Renal cortex interstitium (tissue), 15 donors: ENCODE results near the gene C19orf73. TPM values are rescaled to one million over a fixed set of nuclear protein-coding genes. Genes with fewer than 3 reads are reported as not detected.

Experiments
- DNase-seq, 11 donors: peaks; one replicate each; pipeline ENCODE4 v3.0.0-alpha.2; 2013; ENCODE audit warnings: low read depth in 9 of 11, low spot score in 4 of 11; ENCODE audit errors: extremely low read depth in 1 of 11
- long read RNA-seq, 16 experiments: transcript quantifications; one replicate each; lab custom pipeline, GENCODE V29; 2026
- polyA plus RNA-seq, 3 donors: library from polyadenylated mRNA; unstranded; fragments of 120-200 nt; gene quantifications; one replicate each; pipeline ENCODE4 v1.2.1, GENCODE V29; 2013; ENCODE audit not compliant: insufficient read length in 3 of 3

The C19orf73 gene, protein sequence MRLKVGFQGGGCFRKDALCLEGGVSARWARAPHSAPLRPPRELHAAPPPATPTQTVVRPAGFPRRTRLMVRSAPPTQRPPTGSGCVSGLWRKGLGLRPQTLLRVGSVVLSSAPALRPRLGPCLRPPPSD
- under 1 TPM; 0.62 to 0.99 (median 0.97) TPM for polyA plus RNA-seq
- long read RNA-seq, donor 1, partial matches to known transcripts: 0 of 2 reads
- long read RNA-seq, donor 1, other reads (novel, unspliced or antisense): 0 of 2 reads
- long read RNA-seq, donor 2: 0 reads
- long read RNA-seq, donor 3, partial matches to known transcripts: 0 of 4 reads
- long read RNA-seq, donor 3, other reads (novel, unspliced or antisense): 0 of 4 reads
- long read RNA-seq, donor 4, partial matches to known transcripts: 0 of 4 reads
- long read RNA-seq, donor 4, other reads (novel, unspliced or antisense): 0 of 4 reads
- long read RNA-seq, donor 5, partial matches to known transcripts: 0 of 4 reads
- long read RNA-seq, donor 5, other reads (novel, unspliced or antisense): 0 of 4 reads
- long read RNA-seq, donor 6, partial matches to known transcripts: 0 of 3 reads
- long read RNA-seq, donor 6, other reads (novel, unspliced or antisense): 0 of 3 reads
- long read RNA-seq, donor 7, transcript C19orf73-201 (1 exons, 744 nt): major isoform, 5 of 5 reads
- long read RNA-seq, donor 7, partial matches to known transcripts: 0 of 5 reads
- long read RNA-seq, donor 7, other reads (novel, unspliced or antisense): 0 of 5 reads
- long read RNA-seq, donor 8, transcript C19orf73-201 (1 exons, 744 nt): major isoform, 5 of 5 reads
- long read RNA-seq, donor 8, partial matches to known transcripts: 0 of 5 reads
- long read RNA-seq, donor 8, other reads (novel, unspliced or antisense): 0 of 5 reads
- long read RNA-seq, donor 9, partial matches to known transcripts: 0 of 2 reads
- long read RNA-seq, donor 9, other reads (novel, unspliced or antisense): 0 of 2 reads
- long read RNA-seq, donor 10, partial matches to known transcripts: 0 of 3 reads
- long read RNA-seq, donor 10, other reads (novel, unspliced or antisense): 0 of 3 reads
- long read RNA-seq, donor 11: 0 reads
- long read RNA-seq, donor 12, partial matches to known transcripts: 0 of 2 reads
- long read RNA-seq, donor 12, other reads (novel, unspliced or antisense): 0 of 2 reads
- long read RNA-seq, donor 13, partial matches to known transcripts: 6 of 10 reads
- long read RNA-seq, donor 13, other reads (novel, unspliced or antisense): 0 of 10 reads
- long read RNA-seq, donor 14: 0 reads
- long read RNA-seq, donor 15, partial matches to known transcripts: 0 of 2 reads
- long read RNA-seq, donor 15, other reads (novel, unspliced or antisense): 0 of 2 reads
- long read RNA-seq, donor 16, transcript C19orf73-201 (1 exons, 744 nt): major isoform, 10 of 10 reads
- long read RNA-seq, donor 16, partial matches to known transcripts: 0 of 10 reads
- long read RNA-seq, donor 16, other reads (novel, unspliced or antisense): 0 of 10 reads

DNA sequence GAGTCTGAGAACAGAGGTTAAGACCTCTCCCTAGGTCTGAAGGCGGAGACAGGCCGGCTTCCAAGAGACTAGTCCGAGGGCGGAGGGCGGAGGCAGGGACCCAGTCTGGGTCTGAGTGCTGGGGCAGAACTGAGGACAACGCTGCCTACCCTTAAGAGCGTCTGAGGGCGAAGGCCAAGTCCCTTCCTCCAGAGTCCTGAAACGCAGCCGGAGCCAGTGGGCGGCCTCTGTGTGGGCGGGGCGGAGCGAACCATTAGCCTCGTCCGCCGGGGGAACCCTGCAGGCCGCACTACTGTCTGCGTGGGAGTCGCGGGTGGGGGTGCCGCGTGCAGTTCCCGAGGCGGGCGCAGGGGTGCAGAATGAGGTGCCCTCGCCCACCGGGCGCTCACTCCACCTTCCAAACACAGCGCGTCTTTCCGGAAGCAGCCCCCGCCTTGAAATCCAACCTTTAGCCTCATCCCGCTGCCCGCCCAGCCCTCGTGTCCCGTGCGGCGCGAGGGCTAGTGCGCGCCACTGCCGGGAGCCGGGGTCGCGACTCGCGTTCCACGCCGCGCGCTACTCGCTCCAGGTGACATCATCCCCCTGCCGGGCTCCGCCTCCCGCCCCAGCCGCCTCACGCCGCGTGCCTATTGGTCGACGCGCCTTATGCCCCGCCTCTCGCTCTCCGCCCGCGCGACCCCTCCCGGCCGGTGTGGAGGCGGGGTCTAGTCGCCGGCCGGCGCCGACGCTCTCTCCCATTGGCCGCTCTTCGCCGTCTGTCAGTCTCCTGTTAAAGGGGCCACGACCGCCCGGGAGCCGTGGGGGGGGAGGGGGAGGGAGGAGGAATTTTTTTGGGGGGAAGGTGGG lies at the start of gene C19orf73:
C19orf73 (minus strand) TSS at position 579 of the 846 bp plus-strand sequence; CDS start at position 458, 121 bp downstream.
- DNase-seq: peak; percentile 78 to 92 (median 90)

DNA sequence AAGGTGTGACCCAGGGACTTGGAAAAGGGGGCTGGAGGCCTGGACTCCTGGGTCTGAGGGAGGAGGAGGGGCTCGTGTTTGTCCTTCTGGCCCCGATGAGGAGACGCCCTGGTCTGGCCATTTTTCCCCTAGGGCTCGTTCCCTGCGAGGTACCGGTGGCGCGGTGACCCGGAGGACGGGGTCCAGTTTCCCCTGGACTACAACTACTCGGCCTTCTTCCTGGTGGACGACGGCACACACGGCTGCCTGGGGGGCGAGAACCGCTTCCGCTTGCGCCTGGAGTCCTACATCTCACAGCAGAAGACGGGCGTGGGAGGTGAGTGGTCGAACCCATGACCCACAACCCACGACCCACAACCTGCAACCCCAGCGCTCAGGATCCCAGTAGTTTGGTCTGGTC lies 49.5 kb upstream of the C19orf73 start:
- no peak for DNase-seq

DNA sequence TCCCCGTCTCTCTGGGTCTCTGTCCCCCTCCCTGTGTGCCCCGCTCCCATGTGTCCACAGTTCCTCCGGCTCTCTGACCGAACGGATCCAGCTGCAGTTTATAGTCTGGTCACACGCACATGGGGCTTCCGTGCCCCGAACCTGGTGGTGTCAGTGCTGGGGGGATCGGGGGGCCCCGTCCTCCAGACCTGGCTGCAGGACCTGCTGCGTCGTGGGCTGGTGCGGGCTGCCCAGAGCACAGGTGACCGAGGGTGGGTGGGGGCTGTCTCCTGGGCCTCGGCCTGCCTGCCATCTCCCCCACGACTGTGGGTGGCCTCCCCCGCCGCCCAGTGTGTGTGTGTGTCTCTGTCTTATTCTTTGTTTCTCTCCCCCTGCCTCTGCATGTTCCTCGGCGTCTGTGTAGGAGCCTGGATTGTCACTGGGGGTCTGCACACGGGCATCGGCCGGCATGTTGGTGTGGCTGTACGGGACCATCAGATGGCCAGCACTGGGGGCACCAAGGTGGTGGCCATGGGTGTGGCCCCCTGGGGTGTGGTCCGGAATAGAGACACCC lies 49.0 kb upstream of the C19orf73 start:
- DNase-seq: no peak

DNA sequence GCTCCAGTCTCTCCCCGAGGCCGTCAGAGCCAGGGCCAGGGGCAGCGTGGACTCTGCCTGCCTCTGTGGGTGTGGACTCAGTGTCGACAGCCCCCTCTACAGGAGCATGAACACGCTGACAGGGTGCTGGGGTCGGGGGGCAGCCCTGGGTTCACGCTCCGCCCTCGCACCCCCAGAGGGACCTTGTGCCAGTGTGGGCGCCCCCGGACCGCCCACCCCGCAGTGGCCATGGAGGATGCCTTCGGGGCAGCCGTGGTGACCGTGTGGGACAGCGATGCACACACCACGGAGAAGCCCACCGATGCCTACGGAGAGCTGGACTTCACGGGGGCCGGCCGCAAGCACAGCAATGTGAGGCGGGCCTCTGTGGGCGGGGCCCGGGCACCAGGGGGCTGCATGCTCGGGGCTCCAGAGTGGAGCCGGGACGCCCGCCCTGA lies 46.9 kb upstream of the C19orf73 start:
- DNase-seq: no peak

DNA sequence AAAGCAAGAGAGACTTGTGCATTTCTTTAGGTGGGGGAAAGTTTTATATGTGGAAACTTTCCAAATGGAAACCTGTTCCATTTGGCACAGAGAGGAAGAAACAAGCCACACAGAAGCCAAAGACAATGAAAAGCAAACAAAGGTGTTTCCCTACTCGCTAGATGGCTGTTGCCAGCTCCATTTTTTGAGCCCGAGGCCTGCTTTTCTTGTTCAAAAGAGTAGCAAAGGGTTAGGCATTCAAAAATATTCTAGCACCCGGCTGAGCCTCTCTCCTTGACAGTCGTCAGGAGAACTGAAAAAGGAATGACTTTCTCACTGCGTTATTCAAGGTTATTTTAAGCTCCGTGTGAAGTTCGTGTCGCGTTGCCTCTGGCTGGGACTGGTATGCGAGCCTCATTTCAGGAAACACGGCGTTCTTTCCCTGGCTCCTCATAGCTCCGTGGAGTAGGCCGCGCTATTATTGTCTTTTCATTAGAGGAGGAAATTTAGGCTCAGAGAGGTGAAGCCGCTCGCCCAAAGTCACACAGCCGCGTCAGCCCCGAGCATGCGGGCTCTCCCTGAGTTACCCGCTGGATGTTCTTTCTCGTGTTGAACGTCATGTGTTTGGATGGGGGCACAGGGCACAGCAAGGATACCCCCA lies 46.3 kb upstream of the C19orf73 start:
- no peak for DNase-seq

DNA sequence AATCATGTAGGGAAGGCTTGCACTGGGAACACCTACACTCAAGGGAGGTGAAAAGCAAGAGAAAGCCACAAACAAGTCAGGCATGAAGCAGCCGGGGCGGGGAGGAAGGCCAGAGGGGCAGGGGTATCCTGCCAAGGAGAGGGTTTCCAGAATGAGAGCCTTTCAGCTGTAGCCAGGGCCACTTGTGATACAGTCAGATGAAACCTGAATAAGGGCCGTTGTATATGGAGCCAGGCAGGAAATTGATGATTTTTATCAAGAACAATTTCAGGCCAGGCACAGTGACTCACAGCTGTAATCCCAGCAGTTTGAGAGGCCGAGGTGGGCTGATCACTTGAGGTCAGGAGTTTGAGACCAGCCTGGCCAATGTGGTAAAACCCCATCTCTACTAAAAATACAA lies 43.0 kb upstream of the C19orf73 start:
- DNase-seq: no peak

DNA sequence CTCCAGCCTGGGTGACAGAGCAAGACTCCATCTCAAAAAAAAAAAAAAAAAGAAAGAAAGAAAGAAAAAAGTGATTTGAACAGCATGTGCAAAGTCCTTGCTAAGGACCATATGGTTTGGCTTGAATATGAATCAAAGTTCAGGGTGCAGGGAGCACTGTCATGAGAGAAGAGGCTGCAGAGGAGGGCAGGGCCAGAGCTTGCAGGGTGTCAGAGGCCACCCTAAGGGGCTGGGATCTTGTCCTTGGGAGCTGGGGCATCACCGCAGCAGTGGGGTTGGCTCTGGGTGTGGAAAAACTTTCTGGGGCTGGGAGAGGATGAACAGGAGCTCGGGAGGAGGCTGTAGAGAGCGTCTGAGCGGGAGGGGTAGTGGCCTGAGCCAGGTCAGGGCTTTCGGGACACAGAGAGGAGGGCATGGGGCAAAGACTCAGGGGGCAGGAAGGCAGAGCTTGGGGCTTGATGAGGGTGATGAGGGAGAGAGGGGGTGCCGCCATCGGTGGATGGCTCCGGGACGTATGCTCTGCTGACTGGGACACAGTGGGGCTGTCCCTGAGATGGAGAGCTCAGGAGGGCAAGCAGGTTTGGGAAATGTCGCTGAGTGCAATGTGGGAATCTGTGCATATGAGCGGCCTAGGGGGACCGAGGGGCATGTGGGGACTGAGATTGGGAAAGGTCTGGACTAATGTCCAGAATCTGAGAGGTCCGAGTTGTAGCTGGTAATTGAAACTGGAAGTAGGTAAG lies 41.7 kb upstream of the C19orf73 start:
- DNase-seq: no peak

DNA sequence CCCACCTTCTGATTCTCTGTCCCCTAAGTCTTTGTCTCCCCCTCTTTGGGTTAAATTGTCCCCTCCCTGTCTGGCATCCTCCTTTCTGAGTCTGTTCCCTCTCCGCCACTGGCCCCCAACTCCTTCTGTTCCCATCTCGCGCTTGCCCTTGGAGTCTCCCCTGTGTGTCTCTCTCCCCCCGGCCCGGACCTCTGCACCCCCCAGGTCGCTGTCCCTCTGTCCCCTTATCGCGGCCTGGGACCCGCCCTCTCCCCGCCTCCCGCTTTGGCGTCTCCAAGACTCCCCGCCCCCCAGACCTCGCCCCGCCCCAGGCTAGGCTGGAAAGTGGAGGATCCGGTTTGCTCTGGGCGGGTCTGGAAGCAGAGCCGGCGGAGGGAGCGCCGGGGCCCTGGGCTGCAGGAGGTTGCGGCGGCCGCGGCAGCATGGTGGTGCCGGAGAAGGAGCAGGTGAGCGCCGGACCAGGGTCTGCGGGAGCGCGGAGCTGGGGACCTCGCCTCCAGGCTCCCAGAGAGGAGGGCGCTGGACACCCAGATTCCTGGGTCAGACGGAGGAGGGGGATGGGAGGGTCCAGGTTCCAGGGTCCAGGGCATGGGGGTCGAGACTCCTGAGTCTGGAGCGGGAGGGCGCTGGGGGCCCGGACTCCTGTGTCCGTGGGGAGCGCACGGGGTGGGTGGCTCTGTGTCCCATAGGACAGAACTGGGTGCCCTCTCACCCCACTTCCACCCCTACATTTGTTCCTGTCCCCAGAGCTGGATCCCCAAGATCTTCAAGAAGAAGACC lies 38.7 kb upstream of the C19orf73 start, which contains the start of gene TRPM4:
TRPM4 (plus strand) TSS at position 348 of the 780 bp plus-strand sequence; CDS start at position 423, 75 bp downstream.
- peak in 8 of 11 donors; percentile 86 to 94 (median 88) for DNase-seq

DNA sequence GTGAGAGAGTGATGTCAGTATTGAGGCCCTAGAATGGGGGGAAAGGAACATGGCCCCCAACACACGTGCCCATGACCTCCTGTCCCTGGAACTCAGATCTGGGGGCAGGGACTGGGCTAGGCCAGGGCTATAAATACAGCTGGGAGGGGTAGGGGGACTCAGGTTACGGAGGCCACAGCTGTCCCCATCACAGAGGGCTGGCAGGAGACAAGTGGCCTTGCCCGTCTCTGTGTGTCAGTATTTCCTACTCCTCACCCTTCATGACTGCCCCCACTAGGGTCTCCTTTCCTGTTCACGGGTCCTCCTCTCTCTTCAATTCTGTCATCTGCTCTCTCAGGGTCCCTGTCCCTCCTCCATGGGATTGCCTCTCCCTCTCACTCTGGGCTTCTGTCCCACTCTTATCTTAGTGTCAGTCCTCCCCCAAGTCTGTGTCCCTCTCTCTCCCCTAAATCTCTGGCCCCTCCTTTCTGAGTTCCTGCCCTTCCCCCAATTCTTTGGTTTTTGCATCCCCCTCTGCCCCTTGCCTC lies 36.9 kb upstream of the C19orf73 start:
- DNase-seq: no peak

DNA sequence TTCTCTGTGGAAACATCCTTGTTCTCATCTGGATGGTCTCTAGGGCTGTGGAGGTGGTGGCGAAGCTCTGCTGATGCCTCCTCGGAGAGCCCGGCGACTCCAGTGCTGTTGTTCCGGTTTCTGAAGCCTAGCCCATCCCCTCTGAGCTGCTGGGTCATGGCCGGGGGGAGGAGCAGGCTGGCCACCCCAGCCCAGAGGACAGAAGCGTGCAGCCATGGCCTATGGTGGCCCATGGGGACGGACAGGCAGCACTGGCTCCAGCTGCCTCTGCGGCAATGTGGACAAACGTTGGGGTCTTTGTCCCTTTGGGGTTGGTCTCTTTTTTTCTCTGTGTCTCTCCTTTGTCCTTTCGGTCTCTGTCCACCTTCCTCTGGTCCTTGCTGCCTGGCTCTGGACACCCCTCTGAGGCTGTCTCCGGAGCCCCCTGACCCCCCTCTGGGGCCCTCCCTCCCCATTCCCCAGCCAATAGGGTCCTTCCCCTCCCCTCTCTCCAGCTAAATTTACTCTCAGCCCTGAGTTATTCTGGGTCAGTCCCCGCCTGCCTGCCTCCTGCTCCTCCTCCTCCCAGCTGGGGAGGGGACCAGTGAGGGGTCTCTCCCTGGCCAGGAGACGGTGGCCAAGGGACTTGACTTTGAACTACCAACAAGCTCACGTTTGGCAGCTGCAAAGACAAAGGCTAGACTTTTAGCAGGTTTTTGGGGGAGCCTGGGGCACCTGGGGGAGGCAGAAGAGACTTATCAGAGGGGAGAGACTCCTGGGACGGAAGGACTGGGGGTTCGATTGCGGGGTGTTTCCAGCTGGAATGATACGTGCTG lies 36.3 kb upstream of the C19orf73 start, which contains the start of gene HRC:
HRC (minus strand) TSS at position 392 of the 815 bp plus-strand sequence; CDS start at position 233, 159 bp downstream.
- peak in 2 of 11 donors; percentile 64 to 71 for DNase-seq

DNA sequence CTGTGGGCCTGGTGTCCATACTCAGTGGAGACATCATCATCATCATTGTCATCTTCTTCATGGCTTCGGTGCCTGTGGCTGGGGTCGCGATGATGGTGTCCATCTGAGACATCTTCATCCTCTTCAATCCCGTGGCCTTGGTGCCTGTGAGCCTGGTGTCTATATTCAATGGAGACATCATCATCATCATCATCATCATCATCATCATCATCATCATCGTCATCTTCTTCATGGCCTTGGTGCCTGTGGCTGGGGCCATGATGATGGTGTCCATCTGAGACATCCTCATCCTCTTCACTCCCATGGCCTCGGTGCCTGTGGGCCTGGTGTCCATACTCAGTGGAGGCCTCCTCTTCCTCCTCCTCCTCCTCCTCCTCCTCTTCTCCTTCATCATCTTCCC lies 35.3 kb upstream of the C19orf73 start:
- DNase-seq: no peak

DNA sequence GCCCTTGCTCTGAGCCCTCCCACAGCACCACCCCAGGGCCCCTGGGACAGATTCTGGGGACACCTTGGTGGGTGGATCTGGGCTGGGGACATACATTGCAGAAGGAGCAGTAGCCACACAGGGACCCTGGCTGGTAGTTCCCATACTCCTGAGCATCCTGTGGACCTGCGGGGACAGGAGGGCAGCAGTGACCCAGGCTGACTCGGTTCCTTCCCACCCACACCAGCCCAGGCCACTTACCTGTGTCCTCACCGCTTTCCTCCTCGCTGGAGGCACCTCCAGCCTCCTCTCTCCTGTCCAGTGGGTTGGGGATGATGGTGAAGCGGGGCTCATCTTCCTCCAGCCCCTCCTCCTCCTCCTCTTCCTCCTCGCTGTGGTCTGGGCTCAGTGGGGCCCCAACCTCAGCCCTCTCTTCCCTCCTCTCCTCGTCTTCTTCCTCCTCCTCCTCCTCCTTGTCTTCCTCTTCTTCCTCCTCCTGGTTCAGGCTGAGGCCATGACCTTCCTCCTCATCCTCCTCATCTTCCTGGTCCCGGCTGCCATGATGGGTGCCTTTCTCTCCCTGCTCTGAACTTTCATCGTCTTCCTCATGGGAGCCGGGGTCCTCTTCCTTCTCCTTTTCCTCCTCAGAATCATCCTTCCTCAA lies 34.3 kb upstream of the C19orf73 start:
- no peak for DNase-seq

DNA sequence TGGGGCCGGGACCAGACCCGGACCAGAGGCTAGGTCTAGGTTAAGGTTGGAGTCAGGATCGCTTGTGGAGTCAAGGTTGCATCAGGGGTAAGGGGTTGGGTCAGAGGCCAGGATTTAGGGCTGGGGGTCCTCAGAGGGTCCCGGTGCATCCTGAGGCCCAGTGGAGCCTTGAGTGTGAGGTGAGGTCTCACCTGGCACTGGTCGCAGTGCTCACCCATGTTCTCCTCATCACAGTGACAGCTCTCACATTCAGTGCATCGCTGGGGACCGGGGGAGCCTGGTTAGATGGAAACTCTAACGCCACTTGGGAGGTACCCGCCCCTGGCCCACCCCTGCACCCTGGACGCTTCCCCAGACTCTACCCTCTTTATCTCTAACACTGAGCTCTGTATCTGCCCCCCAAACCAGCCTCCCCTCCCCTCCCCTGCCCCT lies 33.2 kb upstream of the C19orf73 start:
- DNase-seq: no peak
